Smooth muscle cell of bladder (primary cell): Measurements from ENCODE around the gene CDRT4. TPM values are rescaled to one million over a fixed set of nuclear protein-coding genes. Genes with fewer than 3 reads are reported as not detected.

Source experiments
- total RNA-seq: library from RNA; depleted of rRNA; stranded (reverse); fragments of >200 nt; gene quantifications from 2 replicates; pipeline ENCODE4 v1.2.3, GENCODE V29; 2014

CDRT4 gene
- total RNA-seq, result 1.8 and 2.1 TPM in 2 replicates

DNA sequence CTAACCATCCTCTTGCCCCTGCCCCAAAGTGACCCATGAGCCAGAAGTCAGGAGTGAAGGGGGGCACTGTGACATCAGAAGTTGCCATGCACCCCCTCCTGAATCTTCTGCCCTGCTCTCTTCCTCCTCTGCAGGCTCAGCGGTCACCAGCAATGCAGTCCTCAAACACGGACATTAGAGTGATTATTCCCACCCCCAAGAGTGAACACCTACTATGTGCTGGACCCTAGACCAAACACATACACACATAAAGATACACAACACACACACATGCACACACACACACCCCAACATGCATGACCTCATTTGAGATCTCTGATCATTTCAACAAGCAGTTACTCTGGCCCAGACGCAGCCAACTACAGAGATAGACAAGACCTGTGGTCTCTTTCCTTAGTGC, at the start of gene CDRT4:
Gene CDRT4 (minus strand): TSS at position 30 of the 400 bp plus-strand sequence. CDS start 27,383 bp downstream, outside the sequence.

Other genes starting within 250 kb of the CDRT4 start
- 130 and 170 TPM in 2 replicates for gene PMP22, start 202.3 kb downstream of the CDRT4 start, total RNA-seq
- gene TEKT3, start 126.0 kb downstream of the CDRT4 start, total RNA-seq, result 0.14 and 0.37 TPM in 2 replicates
- 28.4 and 32.9 TPM in 2 replicates for gene TVP23C, start 95.9 kb upstream of the CDRT4 start, total RNA-seq
- 0.18 and 0.57 TPM in 2 replicates for gene FBXW10B, start 152.1 kb upstream of the CDRT4 start, total RNA-seq
- 39.4 and 40.9 TPM in 2 replicates for gene TRIM16, start 216.7 kb upstream of the CDRT4 start, total RNA-seq
- 40.8 and 45.7 TPM in 2 replicates for gene ZNF286A, start 232.1 kb upstream of the CDRT4 start, total RNA-seq